Epithelial cell of proximal tubule (primary cell): Measurements from ENCODE around the gene RAMP3. TPM values are rescaled to one million over a fixed set of nuclear protein-coding genes. Genes with fewer than 3 reads are reported as not detected.

Experiments used
- DNase-seq: peaks from one replicate; pipeline ENCODE4 v3.0.0-alpha.2; 2011; ENCODE audit warnings: low read depth
- H3K4me3 ChIP-seq: 2 replicates; pipeline ENCODE4 v1.5.1; 2011; ENCODE audit warnings: low read depth, mild to moderate bottlenecking, low read length
- total RNA-seq: library from RNA; depleted of rRNA; stranded (reverse); fragments of >200 nt; gene quantifications from 2 replicates; pipeline ENCODE4 v1.2.3, GENCODE V29; 2015
- TF ChIP-seq, protein P1 (sequence below): conservative IDR thresholded peaks from 2 replicates; pipeline ENCODE4 v1.5.1; 2012; ENCODE audit warnings: low read depth, mild to moderate bottlenecking, low read length

Gene RAMP3
- total RNA-seq, 1 donor from 2014 or later: not detected

DNA sequence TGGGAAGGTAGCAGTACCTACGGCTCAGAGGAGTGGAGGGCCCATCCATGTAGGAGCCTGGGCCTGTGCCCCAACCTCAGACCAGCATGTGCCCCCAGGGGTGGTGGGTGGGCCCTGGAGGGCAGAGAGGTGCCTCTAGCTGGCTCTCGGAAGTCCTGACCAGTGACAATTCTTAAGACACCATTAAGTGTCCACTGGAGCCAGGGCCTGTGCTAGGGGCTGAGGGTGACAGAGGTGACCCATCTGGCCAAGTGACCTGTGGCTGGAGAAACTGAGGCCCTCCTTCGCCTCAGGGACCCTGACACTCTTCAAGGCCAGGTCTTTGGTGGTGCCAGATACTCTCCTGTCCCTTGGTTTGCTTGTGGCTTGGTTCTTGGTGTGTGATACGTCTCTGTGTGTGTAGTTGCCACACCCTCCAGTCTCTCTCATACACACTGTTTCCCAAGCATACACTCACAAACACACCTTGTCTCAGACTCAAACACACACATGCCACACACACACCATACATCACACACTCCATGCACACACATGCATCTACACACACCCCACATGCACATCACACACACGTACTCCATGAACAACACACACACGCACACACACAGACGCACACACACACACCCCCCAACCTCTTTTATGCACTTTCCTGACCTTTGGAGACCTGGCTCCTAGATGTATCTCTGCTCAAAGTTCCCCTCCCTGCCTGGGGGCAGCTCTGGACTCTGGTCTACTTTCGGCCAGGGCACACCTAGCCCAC, 897 bp upstream of the RAMP3 start:
- no peak for DNase-seq
- TF ChIP-seq, protein P1, sequence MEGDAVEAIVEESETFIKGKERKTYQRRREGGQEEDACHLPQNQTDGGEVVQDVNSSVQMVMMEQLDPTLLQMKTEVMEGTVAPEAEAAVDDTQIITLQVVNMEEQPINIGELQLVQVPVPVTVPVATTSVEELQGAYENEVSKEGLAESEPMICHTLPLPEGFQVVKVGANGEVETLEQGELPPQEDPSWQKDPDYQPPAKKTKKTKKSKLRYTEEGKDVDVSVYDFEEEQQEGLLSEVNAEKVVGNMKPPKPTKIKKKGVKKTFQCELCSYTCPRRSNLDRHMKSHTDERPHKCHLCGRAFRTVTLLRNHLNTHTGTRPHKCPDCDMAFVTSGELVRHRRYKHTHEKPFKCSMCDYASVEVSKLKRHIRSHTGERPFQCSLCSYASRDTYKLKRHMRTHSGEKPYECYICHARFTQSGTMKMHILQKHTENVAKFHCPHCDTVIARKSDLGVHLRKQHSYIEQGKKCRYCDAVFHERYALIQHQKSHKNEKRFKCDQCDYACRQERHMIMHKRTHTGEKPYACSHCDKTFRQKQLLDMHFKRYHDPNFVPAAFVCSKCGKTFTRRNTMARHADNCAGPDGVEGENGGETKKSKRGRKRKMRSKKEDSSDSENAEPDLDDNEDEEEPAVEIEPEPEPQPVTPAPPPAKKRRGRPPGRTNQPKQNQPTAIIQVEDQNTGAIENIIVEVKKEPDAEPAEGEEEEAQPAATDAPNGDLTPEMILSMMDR: no peak
- H3K4me3 ChIP-seq: no peak overlapping the region

DNA sequence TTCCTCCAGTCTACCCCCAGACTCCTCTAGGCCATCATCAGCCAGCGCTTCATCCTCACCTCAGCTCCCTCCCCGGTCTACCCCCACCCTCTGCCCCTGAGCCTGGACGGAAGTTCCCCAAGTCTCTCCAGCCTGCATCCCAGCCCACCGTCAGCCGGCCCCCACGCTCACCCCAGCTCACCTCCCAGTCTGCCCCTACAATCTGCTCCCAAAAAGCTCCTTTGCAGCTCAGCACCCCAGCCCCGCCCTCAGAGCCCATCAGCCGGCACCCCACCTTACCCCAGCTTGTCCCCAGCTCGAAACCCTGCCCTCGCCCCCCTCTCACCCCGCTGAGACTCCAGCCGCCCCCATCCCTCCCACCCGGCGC, 322 bp upstream of the RAMP3 start:
- DNase-seq: no peak
- TF ChIP-seq, protein P1: no peak
- H3K4me3 ChIP-seq: no peak overlapping the region

DNA sequence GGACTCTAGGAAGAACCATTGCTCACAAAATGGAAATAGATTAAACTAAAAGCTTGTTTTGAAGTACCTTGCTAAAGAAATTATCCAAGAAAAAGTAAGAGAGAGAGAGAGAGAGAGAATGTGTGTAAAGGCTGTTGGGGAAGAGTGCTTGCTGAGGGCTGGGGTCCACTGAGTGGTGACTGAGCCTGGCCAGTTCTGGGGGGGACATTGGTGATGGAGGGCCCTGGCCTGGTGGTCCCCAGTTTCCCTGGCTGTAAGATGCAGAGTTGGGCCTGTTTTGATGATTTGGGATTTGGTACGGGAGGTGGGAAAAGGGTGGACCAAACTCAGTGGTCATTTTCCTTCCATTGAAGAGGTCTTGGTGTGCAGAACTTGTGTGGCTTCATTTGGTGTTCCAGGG, 880 bp downstream of the RAMP3 start:
- TF ChIP-seq, protein P1: no peak
- no peak for DNase-seq
- no peak overlapping the region for H3K4me3 ChIP-seq

DNA sequence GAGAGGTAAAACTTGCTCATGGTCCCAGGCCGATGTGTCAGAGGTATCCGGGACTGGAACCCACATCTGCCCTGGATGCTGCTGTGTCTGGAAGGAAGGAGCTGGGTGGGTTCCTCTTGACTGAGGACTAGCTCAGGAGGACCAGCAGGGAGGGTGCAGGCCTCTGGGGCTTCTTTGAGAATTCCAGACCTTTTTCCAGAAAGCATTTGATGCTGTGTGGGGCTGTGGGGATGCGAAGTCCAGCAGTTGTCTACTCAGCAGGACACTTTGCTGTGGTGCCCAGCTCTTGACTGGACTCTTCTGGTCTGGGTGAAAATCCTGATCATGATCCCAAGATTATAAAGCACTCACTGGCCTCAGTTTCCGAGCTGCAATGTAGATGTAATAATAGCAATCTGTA, 1.7 kb downstream of the RAMP3 start:
- no peak overlapping the region for H3K4me3 ChIP-seq
- DNase-seq: no peak
- TF ChIP-seq, protein P1: no peak

DNA sequence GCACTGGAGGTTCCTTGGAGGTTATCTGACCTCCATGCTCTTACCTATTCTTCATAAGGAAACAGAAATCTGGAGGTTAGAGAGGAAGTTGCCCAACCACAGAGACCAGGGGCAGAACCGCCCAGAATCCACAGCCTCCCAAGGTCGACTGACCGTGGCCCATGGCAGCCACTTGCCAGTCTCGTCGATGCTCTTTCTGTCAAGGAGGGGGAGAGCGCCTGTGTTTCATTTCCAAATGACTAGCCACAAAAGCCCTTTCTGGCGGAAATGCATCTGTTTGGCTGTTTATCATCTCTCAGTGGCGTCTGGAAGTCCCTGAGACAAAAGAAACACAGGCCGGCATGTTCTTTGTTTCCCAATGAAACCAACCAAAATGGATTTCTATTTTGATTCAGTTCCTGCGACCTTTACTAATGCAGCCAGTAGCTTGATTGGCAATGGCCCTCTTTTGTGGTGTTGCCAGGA, 2.9 kb downstream of the RAMP3 start:
- H3K4me3 ChIP-seq: no peak overlapping the region
- DNase-seq: no peak
- TF ChIP-seq, protein P1: no peak

DNA sequence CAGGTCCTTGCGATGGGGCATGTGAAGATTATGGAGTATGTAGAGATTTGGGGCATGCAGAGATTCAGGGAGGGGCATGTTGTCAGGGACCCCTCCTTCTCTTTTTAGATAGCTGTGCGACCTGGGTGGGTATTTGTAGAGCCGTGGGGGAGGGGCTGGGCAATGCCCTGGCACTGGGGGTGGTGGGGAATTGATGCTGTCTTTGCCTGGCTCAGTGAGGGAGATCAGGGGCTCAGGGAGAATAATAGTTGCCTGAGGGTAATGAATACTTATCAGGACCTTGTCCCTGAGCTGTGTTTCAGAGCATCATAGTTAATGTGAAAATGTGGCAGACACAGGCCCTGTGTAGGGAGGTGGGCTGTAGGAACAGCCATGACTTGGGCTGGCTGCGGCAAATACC, 3.5 kb downstream of the RAMP3 start:
- no peak for DNase-seq
- TF ChIP-seq, protein P1: no peak
- no peak overlapping the region for H3K4me3 ChIP-seq

DNA sequence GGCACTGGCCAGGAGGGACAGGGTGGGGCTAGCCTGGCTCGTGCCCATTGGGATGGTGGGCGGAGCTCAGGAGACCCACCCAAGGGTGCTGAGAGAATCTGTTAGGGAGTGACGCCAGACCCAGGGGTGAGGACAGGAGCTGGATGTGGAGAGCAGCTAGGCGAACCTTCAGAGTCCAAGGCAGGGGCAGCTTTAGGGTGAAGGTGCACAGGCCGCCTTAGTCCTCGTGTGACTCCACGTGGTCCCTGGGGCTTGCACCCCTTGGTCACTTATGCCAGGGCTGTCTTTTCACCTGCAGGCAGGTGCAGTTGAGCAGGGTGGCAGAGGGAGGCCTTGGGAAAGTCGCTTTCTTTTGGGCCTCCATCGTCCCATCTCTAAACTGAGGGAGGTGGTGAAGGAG, 4.3 kb downstream of the RAMP3 start:
- H3K4me3 ChIP-seq: no peak overlapping the region
- DNase-seq: no peak
- TF ChIP-seq, protein P1: no peak
